GM12878 (cell line): Measurements from ENCODE around the gene PSMB8. TPM values are rescaled to one million over a fixed set of nuclear protein-coding genes. Genes with fewer than 3 reads are reported as not detected.

Source experiments
- ATF7 ChIP-seq: fragments of 450-650 bp; IDR thresholded peaks from 2 replicates; pipeline ENCODE4 v1.6.1; 2016; ENCODE audit warnings: low read depth, mild to moderate bottlenecking
- ETV6 ChIP-seq, 2 experiments: fragments of 450-650 bp in 1 of 2; IDR thresholded peaks in 1 of 2; conservative IDR thresholded peaks in 1 of 2; 2 replicates each; pipeline ENCODE4 v1.6.1; 2014; ENCODE audit warnings: antibody characterized with exemption in 1 of 2, borderline replicate concordance in 1 of 2, low read depth in 1 of 2, mild to moderate bottlenecking in 1 of 2, moderate library complexity in 1 of 2
- EZH2 ChIP-seq: IDR thresholded peaks from 2 replicates; pipeline ENCODE4 v1.6.1; 2012; ENCODE audit warnings: low read depth, mild to moderate bottlenecking, control low read depth, inconsistent platforms, low read length, borderline replicate concordance; ENCODE audit not compliant: control insufficient read depth
- HDAC2 ChIP-seq: fragments of 200-600 bp; sonication (generic); IDR thresholded peaks from 2 replicates; pipeline ENCODE4 v1.6.1; 2017
- IKZF1 ChIP-seq: fragments of 450-650 bp; conservative IDR thresholded peaks from 2 replicates; pipeline ENCODE4 v1.6.1; 2017; ENCODE audit warnings: antibody characterized with exemption, mild to moderate bottlenecking
- KDM1A ChIP-seq: fragments of 200-600 bp; sonication (generic); IDR thresholded peaks from 2 replicates; pipeline ENCODE4 v1.6.1; 2016; ENCODE audit warnings: borderline replicate concordance
- MYC ChIP-seq: IDR thresholded peaks from 2 replicates; pipeline ENCODE4 v1.6.1; 2011; ENCODE audit warnings: mild to moderate bottlenecking, low read length, moderate library complexity, inconsistent platforms; ENCODE audit not compliant: insufficient read depth, insufficient replicate concordance, insufficient read length, severe bottlenecking
- NFIC ChIP-seq: IDR thresholded peaks from 2 replicates; pipeline ENCODE4 v1.6.1; 2012; ENCODE audit warnings: low read depth, mild to moderate bottlenecking, inconsistent platforms, low read length, moderate library complexity
- RFX5 ChIP-seq: IDR thresholded peaks from 2 replicates; pipeline ENCODE4 v1.6.1; 2011; ENCODE audit warnings: low read depth, low read length, improper control_type of control experiment
- SREBF1 ChIP-seq: IDR thresholded peaks from 2 replicates; pipeline ENCODE4 v1.6.1; 2012; ENCODE audit warnings: mild to moderate bottlenecking, low read length
- polyA plus RNA-seq, 11 experiments: library from polyadenylated mRNA; depleted of rRNA in 4 of 11; unstranded in 6 of 11; stranded (reverse) in 5 of 11; fragments of >200 nt; fragmentation: Nextera tagmentation in 4 of 11; fragmentation: Illumina TruSeq in 1 of 11; extraction: Ambion mirVana in 4 of 11; extraction: Trizol in 1 of 11; gene quantifications; 1 replicate in 1 of 11; 2 replicates in 10 of 11; pipeline versions ENCODE4 v1.2.1 to v1.2.3, GENCODE V29; 2011 to 2016; ENCODE audit warnings: inconsistent platforms in 2 of 11, missing spikeins in 2 of 11, low read depth in 1 of 11
- total RNA-seq, 4 experiments: library from RNA; depleted of rRNA in 3 of 4; stranded (reverse); fragments of >200 nt in 3 of 4; fragmentation: Illumina TruSeq in 1 of 4; extraction: Trizol in 1 of 4; gene quantifications; 2 replicates each; pipeline versions ENCODE4 v1.2.1 to v1.2.3, GENCODE V29; 2013 to 2021
- TF ChIP-seq, protein P1 (sequence below): fragments of 450-650 bp; IDR thresholded peaks from 2 replicates; pipeline ENCODE4 v1.6.1; 2017; ENCODE audit warnings: mild to moderate bottlenecking, moderate library complexity
- TF ChIP-seq, protein P2 (sequence below): fragments of 450-650 bp; IDR thresholded peaks from 2 replicates; pipeline ENCODE4 v1.6.1; 2017; ENCODE audit warnings: mild to moderate bottlenecking
- TF ChIP-seq, protein P3 (sequence below): fragments of 450-650 bp; conservative IDR thresholded peaks from 2 replicates; pipeline ENCODE4 v1.6.1; 2017; ENCODE audit warnings: mild to moderate bottlenecking, moderate library complexity
- TF ChIP-seq, protein P4 (sequence below): IDR thresholded peaks from 2 replicates; pipeline ENCODE4 v1.6.1; 2011; ENCODE audit warnings: low read depth, mild to moderate bottlenecking, low read length, moderate library complexity, borderline replicate concordance; ENCODE audit errors: extremely low read depth
- TF ChIP-seq, protein P5 (sequence below): IDR thresholded peaks from 2 replicates; pipeline ENCODE4 v1.6.1; 2012; ENCODE audit warnings: improper control_type of control experiment, low read depth, low read length; ENCODE audit not compliant: insufficient replicate concordance

Gene PSMB8
- total and polyA plus RNA-seq, 10 of the 15 experiments (the other 5 are each of a cell fraction or from before 2014, with no cell fraction given) = 304 to 557 (median 379) TPM

DNA sequence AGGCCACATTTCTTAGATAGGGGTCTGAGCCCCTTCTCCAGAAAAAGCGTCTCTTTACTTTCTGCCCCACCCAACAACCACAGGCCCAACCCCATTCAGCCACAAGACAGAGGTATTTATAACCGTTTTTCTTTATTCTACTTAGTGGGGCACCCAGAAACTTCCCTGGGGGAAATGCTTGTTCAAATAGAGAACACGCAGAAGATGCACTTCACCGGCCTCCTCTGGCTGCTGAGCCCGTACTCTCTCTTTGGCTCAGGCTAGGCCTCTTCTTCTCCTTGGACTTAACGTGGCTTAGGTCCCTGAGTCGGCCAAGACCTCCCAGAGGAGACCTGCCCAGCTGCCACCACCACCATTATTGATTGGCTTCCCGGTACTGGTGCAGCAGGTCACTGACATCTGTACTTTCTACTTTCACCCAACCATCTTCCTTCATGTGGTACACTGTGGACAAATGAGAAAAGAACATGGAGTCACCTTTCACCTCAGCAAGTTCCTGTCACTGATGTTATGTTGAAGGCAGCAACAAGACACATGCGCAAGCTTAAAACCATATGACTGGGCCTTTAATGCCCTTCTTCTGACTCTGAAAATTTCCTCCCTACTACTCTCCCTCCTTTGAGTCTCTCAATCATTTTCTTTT lies 3.1 kb downstream of the PSMB8 start (continued):
- TF ChIP-seq, protein P1, sequence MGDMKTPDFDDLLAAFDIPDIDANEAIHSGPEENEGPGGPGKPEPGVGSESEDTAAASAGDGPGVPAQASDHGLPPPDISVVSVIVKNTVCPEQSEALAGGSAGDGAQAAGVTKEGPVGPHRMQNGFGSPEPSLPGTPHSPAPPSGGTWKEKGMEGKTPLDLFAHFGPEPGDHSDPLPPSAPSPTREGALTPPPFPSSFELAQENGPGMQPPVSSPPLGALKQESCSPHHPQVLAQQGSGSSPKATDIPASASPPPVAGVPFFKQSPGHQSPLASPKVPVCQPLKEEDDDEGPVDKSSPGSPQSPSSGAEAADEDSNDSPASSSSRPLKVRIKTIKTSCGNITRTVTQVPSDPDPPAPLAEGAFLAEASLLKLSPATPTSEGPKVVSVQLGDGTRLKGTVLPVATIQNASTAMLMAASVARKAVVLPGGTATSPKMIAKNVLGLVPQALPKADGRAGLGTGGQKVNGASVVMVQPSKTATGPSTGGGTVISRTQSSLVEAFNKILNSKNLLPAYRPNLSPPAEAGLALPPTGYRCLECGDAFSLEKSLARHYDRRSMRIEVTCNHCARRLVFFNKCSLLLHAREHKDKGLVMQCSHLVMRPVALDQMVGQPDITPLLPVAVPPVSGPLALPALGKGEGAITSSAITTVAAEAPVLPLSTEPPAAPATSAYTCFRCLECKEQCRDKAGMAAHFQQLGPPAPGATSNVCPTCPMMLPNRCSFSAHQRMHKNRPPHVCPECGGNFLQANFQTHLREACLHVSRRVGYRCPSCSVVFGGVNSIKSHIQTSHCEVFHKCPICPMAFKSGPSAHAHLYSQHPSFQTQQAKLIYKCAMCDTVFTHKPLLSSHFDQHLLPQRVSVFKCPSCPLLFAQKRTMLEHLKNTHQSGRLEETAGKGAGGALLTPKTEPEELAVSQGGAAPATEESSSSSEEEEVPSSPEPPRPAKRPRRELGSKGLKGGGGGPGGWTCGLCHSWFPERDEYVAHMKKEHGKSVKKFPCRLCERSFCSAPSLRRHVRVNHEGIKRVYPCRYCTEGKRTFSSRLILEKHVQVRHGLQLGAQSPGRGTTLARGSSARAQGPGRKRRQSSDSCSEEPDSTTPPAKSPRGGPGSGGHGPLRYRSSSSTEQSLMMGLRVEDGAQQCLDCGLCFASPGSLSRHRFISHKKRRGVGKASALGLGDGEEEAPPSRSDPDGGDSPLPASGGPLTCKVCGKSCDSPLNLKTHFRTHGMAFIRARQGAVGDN = peak; percentile 61
- no peak for TF ChIP-seq RFX5
- peak in 1 of 2 experiments; percentile 79; a peak in 2 of 4 replicates for TF ChIP-seq ETV6 (conservative IDR thresholded peaks at IDR 0.05 in 1 of 2, IDR thresholded peaks at IDR 0.05 in 1 of 2; ENCODE audit: borderline replicate concordance in 1 of 2, low read depth in 1 of 2)
- TF ChIP-seq, protein P2, sequence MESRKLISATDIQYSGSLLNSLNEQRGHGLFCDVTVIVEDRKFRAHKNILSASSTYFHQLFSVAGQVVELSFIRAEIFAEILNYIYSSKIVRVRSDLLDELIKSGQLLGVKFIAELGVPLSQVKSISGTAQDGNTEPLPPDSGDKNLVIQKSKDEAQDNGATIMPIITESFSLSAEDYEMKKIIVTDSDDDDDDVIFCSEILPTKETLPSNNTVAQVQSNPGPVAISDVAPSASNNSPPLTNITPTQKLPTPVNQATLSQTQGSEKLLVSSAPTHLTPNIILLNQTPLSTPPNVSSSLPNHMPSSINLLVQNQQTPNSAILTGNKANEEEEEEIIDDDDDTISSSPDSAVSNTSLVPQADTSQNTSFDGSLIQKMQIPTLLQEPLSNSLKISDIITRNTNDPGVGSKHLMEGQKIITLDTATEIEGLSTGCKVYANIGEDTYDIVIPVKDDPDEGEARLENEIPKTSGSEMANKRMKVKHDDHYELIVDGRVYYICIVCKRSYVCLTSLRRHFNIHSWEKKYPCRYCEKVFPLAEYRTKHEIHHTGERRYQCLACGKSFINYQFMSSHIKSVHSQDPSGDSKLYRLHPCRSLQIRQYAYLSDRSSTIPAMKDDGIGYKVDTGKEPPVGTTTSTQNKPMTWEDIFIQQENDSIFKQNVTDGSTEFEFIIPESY = no peak
- TF ChIP-seq EZH2 = no peak
- TF ChIP-seq MYC = no peak
- TF ChIP-seq, protein P3, sequence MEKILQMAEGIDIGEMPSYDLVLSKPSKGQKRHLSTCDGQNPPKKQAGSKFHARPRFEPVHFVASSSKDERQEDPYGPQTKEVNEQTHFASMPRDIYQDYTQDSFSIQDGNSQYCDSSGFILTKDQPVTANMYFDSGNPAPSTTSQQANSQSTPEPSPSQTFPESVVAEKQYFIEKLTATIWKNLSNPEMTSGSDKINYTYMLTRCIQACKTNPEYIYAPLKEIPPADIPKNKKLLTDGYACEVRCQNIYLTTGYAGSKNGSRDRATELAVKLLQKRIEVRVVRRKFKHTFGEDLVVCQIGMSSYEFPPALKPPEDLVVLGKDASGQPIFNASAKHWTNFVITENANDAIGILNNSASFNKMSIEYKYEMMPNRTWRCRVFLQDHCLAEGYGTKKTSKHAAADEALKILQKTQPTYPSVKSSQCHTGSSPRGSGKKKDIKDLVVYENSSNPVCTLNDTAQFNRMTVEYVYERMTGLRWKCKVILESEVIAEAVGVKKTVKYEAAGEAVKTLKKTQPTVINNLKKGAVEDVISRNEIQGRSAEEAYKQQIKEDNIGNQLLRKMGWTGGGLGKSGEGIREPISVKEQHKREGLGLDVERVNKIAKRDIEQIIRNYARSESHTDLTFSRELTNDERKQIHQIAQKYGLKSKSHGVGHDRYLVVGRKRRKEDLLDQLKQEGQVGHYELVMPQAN = no peak
- TF ChIP-seq HDAC2 = no peak
- TF ChIP-seq SREBF1 = no peak
- TF ChIP-seq, protein P4, sequence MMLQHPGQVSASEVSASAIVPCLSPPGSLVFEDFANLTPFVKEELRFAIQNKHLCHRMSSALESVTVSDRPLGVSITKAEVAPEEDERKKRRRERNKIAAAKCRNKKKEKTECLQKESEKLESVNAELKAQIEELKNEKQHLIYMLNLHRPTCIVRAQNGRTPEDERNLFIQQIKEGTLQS = no peak
- TF ChIP-seq NFIC = no peak
- TF ChIP-seq, protein P5, sequence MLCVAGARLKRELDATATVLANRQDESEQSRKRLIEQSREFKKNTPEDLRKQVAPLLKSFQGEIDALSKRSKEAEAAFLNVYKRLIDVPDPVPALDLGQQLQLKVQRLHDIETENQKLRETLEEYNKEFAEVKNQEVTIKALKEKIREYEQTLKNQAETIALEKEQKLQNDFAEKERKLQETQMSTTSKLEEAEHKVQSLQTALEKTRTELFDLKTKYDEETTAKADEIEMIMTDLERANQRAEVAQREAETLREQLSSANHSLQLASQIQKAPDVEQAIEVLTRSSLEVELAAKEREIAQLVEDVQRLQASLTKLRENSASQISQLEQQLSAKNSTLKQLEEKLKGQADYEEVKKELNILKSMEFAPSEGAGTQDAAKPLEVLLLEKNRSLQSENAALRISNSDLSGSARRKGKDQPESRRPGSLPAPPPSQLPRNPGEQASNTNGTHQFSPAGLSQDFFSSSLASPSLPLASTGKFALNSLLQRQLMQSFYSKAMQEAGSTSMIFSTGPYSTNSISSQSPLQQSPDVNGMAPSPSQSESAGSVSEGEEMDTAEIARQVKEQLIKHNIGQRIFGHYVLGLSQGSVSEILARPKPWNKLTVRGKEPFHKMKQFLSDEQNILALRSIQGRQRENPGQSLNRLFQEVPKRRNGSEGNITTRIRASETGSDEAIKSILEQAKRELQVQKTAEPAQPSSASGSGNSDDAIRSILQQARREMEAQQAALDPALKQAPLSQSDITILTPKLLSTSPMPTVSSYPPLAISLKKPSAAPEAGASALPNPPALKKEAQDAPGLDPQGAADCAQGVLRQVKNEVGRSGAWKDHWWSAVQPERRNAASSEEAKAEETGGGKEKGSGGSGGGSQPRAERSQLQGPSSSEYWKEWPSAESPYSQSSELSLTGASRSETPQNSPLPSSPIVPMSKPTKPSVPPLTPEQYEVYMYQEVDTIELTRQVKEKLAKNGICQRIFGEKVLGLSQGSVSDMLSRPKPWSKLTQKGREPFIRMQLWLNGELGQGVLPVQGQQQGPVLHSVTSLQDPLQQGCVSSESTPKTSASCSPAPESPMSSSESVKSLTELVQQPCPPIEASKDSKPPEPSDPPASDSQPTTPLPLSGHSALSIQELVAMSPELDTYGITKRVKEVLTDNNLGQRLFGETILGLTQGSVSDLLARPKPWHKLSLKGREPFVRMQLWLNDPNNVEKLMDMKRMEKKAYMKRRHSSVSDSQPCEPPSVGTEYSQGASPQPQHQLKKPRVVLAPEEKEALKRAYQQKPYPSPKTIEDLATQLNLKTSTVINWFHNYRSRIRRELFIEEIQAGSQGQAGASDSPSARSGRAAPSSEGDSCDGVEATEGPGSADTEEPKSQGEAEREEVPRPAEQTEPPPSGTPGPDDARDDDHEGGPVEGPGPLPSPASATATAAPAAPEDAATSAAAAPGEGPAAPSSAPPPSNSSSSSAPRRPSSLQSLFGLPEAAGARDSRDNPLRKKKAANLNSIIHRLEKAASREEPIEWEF = no peak
- TF ChIP-seq KDM1A = no peak
- peak; percentile 14; the same call in 1 of the 2 replicates for TF ChIP-seq IKZF1
- no peak for TF ChIP-seq ATF7
